Esophagus muscularis mucosa (tissue), 4 donors: ENCODE results near the gene COL5A1.

ENCODE experiments used
- CTCF ChIP-seq, 3 experiments: fragments of 200-600 bp in 2 of 3; fragments of 450-650 bp in 1 of 3; sonication (generic) in 2 of 3; IDR thresholded peaks; one replicate each; pipeline ENCODE4 v1.5.1; 2017 to 2019; ENCODE audit warnings: antibody characterized with exemption in 3 of 3, mild to moderate bottlenecking in 2 of 3, moderate library complexity in 1 of 3
- EP300 ChIP-seq: sonication (generic); formaldehyde crosslinking; IDR thresholded peaks from one replicate; pipeline ENCODE4 v1.6.1; 2017; ENCODE audit warnings: antibody characterized with exemption
- POLR2A ChIP-seq: fragments of 450-650 bp; IDR thresholded peaks from one replicate; pipeline ENCODE4 v1.6.1; 2017; ENCODE audit warnings: antibody characterized with exemption, moderate library complexity, mild to moderate bottlenecking, low read depth
- POLR2AphosphoS5 ChIP-seq, 2 donors: sonication (generic); formaldehyde crosslinking; IDR thresholded peaks; one replicate each; pipeline ENCODE4 v1.6.1; 2017; ENCODE audit warnings: antibody characterized with exemption in 2 of 2

GRCh38 chr9:134597957-134598883, 43.4 kb upstream of the COL5A1 start:
- no peak for TF ChIP-seq CTCF (IDR thresholded peaks at IDR 0.05)
- no peak for TF ChIP-seq POLR2AphosphoS5 (IDR thresholded peaks at IDR 0.05)
- no peak for TF ChIP-seq POLR2A
- TF ChIP-seq EP300 = no peak
